SH-SY5Y (cell line): ENCODE data around the gene PHETA2.

Experiments
- GATA2 ChIP-seq: IDR thresholded peaks from 2 replicates; pipeline ENCODE4 v1.6.1; 2011; ENCODE audit warnings: mild to moderate bottlenecking, low read depth, low read length
- GATA3 ChIP-seq: IDR thresholded peaks from 2 replicates; pipeline ENCODE4 v1.6.1; 2011; ENCODE audit warnings: low read depth, mild to moderate bottlenecking, low read length, moderate library complexity

DNA sequence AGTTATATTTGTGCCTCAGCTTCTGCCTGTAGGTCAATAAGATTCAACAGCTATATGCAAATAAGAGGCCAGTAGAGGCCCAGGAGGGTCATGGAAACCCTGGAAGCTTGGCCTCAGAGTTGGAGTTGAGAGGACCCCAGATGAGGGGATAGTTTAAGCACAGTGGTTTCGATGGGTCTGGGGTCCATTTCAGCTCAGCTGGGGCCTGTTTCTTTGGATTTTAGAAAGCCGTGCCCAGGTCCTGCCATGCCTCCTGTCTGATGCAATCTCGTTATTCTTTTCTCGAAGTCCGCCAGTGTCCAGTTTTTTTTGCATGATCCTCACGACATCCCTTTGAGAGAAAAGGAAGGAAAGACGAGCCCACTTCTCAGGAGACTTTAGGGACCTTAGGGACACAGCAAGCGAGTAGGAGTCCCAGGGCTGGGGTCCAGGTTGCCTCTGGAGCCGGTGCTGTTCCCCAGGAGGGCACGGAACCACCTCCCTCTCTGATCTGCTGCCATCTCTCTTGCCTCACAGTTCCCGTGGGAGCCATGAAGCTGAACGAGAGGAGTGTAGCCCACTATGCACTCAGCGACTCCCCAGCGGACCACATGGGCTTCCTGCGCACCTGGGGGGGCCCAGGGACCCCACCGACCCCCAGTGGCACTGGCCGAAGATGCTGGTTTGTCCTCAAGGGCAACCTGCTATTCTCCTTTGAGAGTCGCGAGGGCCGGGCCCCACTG lies 2.9 kb downstream of the PHETA2 start:
- no peak for TF ChIP-seq GATA2
- TF ChIP-seq GATA3 = no peak
